Body of pancreas (tissue), 4 donors: ENCODE data around the gene CCDC39.

Experiments used
- CTCF ChIP-seq, 7 experiments: fragments of 450-650 bp in 4 of 7; fragments of 200-600 bp in 3 of 7; sonication (generic) in 3 of 7; IDR thresholded peaks; one replicate each; pipeline ENCODE4 v1.5.1; 2016 to 2019; ENCODE audit warnings: antibody characterized with exemption in 7 of 7
- POLR2A ChIP-seq, 3 donors: fragments of 450-650 bp; IDR thresholded peaks; one replicate each; pipeline ENCODE4 v1.6.1; 2016; ENCODE audit warnings: antibody characterized with exemption in 3 of 3, mild to moderate bottlenecking in 2 of 3

DNA sequence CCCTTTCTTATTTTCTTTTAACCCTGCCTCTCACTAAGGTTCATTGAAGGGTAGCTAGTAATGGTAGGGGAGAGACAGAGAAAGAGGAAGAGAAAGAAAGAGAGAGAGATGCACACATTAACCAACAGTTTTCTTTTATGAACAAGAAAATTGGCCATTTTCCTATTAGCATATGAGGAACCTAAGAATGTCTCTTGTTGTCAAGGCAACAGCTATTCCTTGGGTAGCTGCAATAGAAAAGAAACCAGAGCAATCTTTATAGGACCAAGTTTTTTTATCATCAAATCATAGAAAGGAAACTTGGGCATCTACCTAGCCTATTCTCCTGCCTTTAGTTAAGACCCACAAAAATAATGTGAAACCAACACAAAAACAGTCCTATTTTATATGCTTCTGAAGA lies 15.0 kb upstream of the CCDC39 start:
- TF ChIP-seq CTCF (IDR thresholded peaks at IDR 0.05), result no peak
- TF ChIP-seq POLR2A (IDR thresholded peaks at IDR 0.05), result no peak
